ENCODE data around the gene MRPL51.

DNA sequence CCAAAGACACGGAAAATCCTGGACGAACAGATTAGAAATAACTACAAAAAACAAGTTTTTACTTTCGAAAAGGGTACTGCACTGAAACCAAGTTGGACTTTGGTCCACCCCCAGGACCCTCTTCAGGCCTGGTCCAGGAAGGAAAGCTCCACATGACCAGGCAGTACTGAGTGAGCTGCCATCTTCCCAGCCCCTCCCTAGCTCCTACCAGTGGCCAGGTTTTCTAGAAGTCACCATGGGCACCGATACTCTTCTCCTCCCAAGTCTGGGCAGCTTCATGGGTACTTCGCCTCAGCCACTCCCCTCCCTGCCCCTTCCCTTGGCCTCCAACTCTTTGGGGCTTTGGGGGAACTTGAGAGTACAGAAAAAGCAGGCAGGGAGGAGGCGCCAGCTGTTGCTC lies 29.2 kb downstream of the MRPL51 start:
- TF ChIP-seq, protein P1, sequence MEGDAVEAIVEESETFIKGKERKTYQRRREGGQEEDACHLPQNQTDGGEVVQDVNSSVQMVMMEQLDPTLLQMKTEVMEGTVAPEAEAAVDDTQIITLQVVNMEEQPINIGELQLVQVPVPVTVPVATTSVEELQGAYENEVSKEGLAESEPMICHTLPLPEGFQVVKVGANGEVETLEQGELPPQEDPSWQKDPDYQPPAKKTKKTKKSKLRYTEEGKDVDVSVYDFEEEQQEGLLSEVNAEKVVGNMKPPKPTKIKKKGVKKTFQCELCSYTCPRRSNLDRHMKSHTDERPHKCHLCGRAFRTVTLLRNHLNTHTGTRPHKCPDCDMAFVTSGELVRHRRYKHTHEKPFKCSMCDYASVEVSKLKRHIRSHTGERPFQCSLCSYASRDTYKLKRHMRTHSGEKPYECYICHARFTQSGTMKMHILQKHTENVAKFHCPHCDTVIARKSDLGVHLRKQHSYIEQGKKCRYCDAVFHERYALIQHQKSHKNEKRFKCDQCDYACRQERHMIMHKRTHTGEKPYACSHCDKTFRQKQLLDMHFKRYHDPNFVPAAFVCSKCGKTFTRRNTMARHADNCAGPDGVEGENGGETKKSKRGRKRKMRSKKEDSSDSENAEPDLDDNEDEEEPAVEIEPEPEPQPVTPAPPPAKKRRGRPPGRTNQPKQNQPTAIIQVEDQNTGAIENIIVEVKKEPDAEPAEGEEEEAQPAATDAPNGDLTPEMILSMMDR (IDR thresholded peaks at IDR 0.05), result no peak
- no peak for TF ChIP-seq EZH2 (IDR thresholded peaks at IDR 0.05; ENCODE audit: borderline replicate concordance, insufficient read depth, low read depth, low read length, poor library complexity, severe bottlenecking)
